ENCODE measurements around the gene TGFBR2.

- TF ChIP-seq CTCF (IDR thresholded peaks at IDR 0.05; ENCODE audit: insufficient read depth, low read length, poor library complexity, severe bottlenecking) (no peak), EZH2phosphoT487 (conservative IDR thresholded peaks at IDR 0.05; ENCODE audit: low read length) (no peak)
Observed at GRCh38 chr3:30680789-30681648, 74.6 kb downstream of the TGFBR2 start.

All from SU-DHL-6 (cell line).